H1 (cell line): ENCODE data around the gene GSK3B. TPM values are rescaled to one million over a fixed set of nuclear protein-coding genes. Genes with fewer than 3 reads are reported as not detected.

Experiments used
- CTCF ChIA-PET: fragments of 300-600 bp; sonication (Branson Sonifier 250); formaldehyde crosslinking; loops from one replicate; lab custom pipeline; 2021; ENCODE audit not compliant: partially characterized antibody; lab: Charles Lee
- POLR2A ChIA-PET: fragments of 300-600 bp; sonication (Branson Sonifier 250); formaldehyde crosslinking; loops from one replicate; lab custom pipeline; 2021; ENCODE audit warnings: inconsistent platforms; ENCODE audit not compliant: partially characterized antibody; lab: Charles Lee
- DNase-seq, 2 experiments: peaks; one replicate each; pipeline versions ENCODE4 v3.0.0 to v3.0.0-alpha.2; 2010 to 2022; ENCODE audit warnings: low spot score in 2 of 2, low read depth in 1 of 2, mixed read lengths in 1 of 2
- FAIRE-seq: peaks from 2 replicates; lab custom pipeline; 2011; peaks lifted over from hg19 to GRCh38; lab: Jason Lieb, UNC
- H2AFZ ChIP-seq: 2 replicates; pipeline ENCODE4 v1.8.1; 2012; ENCODE audit warnings: low read length, inconsistent platforms
- H2AK5ac ChIP-seq: 2 replicates; pipeline ENCODE4 v1.6.1; 2013; ENCODE audit warnings: low read depth, low read length
- H2BK120ac ChIP-seq: replicated peaks from 2 replicates; pipeline ENCODE3; 2013; ENCODE audit warnings: low read depth, low read length, inconsistent platforms
- H2BK12ac ChIP-seq: 2 replicates; pipeline ENCODE4 v1.6.1; 2013; ENCODE audit warnings: low read depth, low read length
- H2BK15ac ChIP-seq: 2 replicates; pipeline ENCODE4 v1.6.1; 2013; ENCODE audit warnings: low read length
- H2BK20ac ChIP-seq: 2 replicates; pipeline ENCODE4 v1.6.1; 2013; ENCODE audit warnings: low read length
- H2BK5ac ChIP-seq: 2 replicates; pipeline ENCODE4 v1.6.1; 2013; ENCODE audit warnings: low read depth, low read length
- H3K14ac ChIP-seq: 2 replicates; pipeline ENCODE4 v1.6.1; 2013; ENCODE audit warnings: inconsistent platforms; ENCODE audit not compliant: insufficient read length
- H3K18ac ChIP-seq: 2 replicates; pipeline ENCODE4 v1.6.1; 2013; ENCODE audit warnings: low read length; ENCODE audit errors: extremely low read depth
- H3K23ac ChIP-seq: 2 replicates; pipeline ENCODE4 v1.6.1; 2013; ENCODE audit warnings: inconsistent platforms; ENCODE audit not compliant: insufficient read length
- H3K23me2 ChIP-seq: 2 replicates; pipeline ENCODE4 v1.6.1; 2013; ENCODE audit warnings: low read depth, low read length
- H3K27ac ChIP-seq: 2 replicates; pipeline ENCODE4 v1.6.1; 2011; ENCODE audit warnings: low read depth, low read length, inconsistent platforms
- H3K27me3 ChIP-seq, 4 experiments: replicated peaks in 1 of 4; 1 replicate in 1 of 4; 2 replicates in 3 of 4; pipeline versions ENCODE4 v1.6.1 to v1.8.1; 2011 to 2013; ENCODE audit warnings: low read length in 3 of 4, mild to moderate bottlenecking in 3 of 4, inconsistent platforms in 2 of 4, mixed read lengths in 2 of 4, moderate library complexity in 1 of 4; ENCODE audit not compliant: control insufficient read depth in 3 of 4, insufficient read depth in 3 of 4; ENCODE audit errors: extremely low read depth in 1 of 4
- H3K36me3 ChIP-seq, 4 experiments: 2 replicates each; pipeline versions ENCODE4 v1.6.1 to v1.8.1; 2011 to 2013; ENCODE audit warnings: mild to moderate bottlenecking in 4 of 4, low read length in 3 of 4, moderate library complexity in 2 of 4, control low read depth in 1 of 4, inconsistent platforms in 1 of 4; ENCODE audit not compliant: insufficient read depth in 4 of 4, control insufficient read depth in 2 of 4
- H3K4ac ChIP-seq: replicated peaks from 2 replicates; pipeline ENCODE3; 2013; ENCODE audit warnings: low read length, low read depth, mixed read lengths, inconsistent platforms; ENCODE audit not compliant: insufficient read length
- H3K4me1 ChIP-seq, 4 experiments: replicated peaks in 1 of 4; 1 replicate in 1 of 4; 2 replicates in 3 of 4; pipeline versions ENCODE4 v1.6.1 to v1.8.1; 2011 to 2013; ENCODE audit warnings: low read length in 3 of 4, inconsistent platforms in 2 of 4, mixed read lengths in 1 of 4; ENCODE audit not compliant: insufficient read depth in 4 of 4, control insufficient read depth in 3 of 4
- H3K4me2 ChIP-seq, 2 experiments: 2 replicates each; pipeline versions ENCODE4 v1.6.1 to v1.8.1; 2011 to 2013; ENCODE audit warnings: low read depth in 2 of 2, low read length in 2 of 2, control low read depth in 1 of 2, inconsistent platforms in 1 of 2, mild to moderate bottlenecking in 1 of 2; ENCODE audit not compliant: insufficient read depth in 1 of 2
- H3K4me3 ChIP-seq, 4 experiments: fragments of 200-600, 300-600 bp in 1 of 4; sonication (generic), shearing (Covaris generic), sonication (Bioruptor Twin) in 1 of 4; 2 replicates each; pipeline versions ENCODE4 v1.5.1 to v1.8.1; 2011 to 2016; ENCODE audit warnings: low read length in 4 of 4, low read depth in 3 of 4, control low read depth in 2 of 4, inconsistent platforms in 2 of 4, mild to moderate bottlenecking in 2 of 4, mixed read lengths in 1 of 4, moderate library complexity in 1 of 4; ENCODE audit not compliant: insufficient read depth in 2 of 4; ENCODE audit errors: extremely low read depth in 1 of 4
- H3K56ac ChIP-seq: replicated peaks from 2 replicates; pipeline ENCODE3; 2013; ENCODE audit warnings: low read depth, mild to moderate bottlenecking, mixed read lengths, low read length, inconsistent platforms; ENCODE audit not compliant: insufficient read length
- H3K79me1 ChIP-seq: 2 replicates; pipeline ENCODE4 v1.6.1; 2013; ENCODE audit warnings: low read depth, low read length, control low read depth
- H3K79me2 ChIP-seq, 2 experiments: 2 replicates each; pipeline versions ENCODE4 v1.6.1 to v1.8.1; 2012 to 2013; ENCODE audit warnings: low read length in 2 of 2, mild to moderate bottlenecking in 2 of 2, inconsistent platforms in 1 of 2; ENCODE audit not compliant: insufficient read depth in 2 of 2, control insufficient read depth in 1 of 2
- H3K9ac ChIP-seq, 4 experiments: replicated peaks in 1 of 4; 1 replicate in 1 of 4; 2 replicates in 3 of 4; pipeline versions ENCODE4 v1.6.1 to v1.8.1; 2011 to 2013; ENCODE audit warnings: low read depth in 3 of 4, low read length in 3 of 4, control low read depth in 2 of 4, mild to moderate bottlenecking in 2 of 4, moderate library complexity in 2 of 4, inconsistent platforms in 1 of 4; ENCODE audit errors: extremely low read depth in 1 of 4
- H3K9me3 ChIP-seq, 2 experiments: 2 replicates each; pipeline versions ENCODE4 v1.6.1 to v1.8.1; 2012 to 2013; ENCODE audit warnings: mild to moderate bottlenecking in 2 of 2, moderate library complexity in 2 of 2, control low read depth in 1 of 2, inconsistent platforms in 1 of 2, low read depth in 1 of 2, low read length in 1 of 2, mixed read lengths in 1 of 2; ENCODE audit not compliant: insufficient read depth in 2 of 2
- H4K20me1 ChIP-seq, 2 experiments: replicated peaks in 1 of 2; 2 replicates each; pipeline versions ENCODE3 to v1.8.1; 2011 to 2013; ENCODE audit warnings: inconsistent platforms in 2 of 2, low read length in 2 of 2, mild to moderate bottlenecking in 1 of 2; ENCODE audit not compliant: insufficient read depth in 2 of 2, control insufficient read depth in 1 of 2
- H4K5ac ChIP-seq: 2 replicates; pipeline ENCODE4 v1.6.1; 2013; ENCODE audit warnings: low read length, low read depth, mixed read lengths, inconsistent platforms; ENCODE audit not compliant: insufficient read length
- H4K8ac ChIP-seq: 2 replicates; pipeline ENCODE4 v1.8.0; 2013; ENCODE audit warnings: mild to moderate bottlenecking, moderate library complexity, low read length, inconsistent platforms; ENCODE audit not compliant: insufficient read depth; ENCODE audit errors: extremely low read depth
- H4K91ac ChIP-seq: replicated peaks from 2 replicates; pipeline ENCODE3; 2013; ENCODE audit warnings: low read length, mixed read lengths, inconsistent platforms; ENCODE audit not compliant: insufficient read length
- CEBPB ChIP-seq: IDR thresholded peaks from 2 replicates; pipeline ENCODE4 v1.6.1; 2012; ENCODE audit warnings: low read depth, low read length
- KDM4A ChIP-seq: IDR thresholded peaks from one replicate; pipeline ENCODE4 v1.7.1; 2012; ENCODE audit warnings: low read depth, mild to moderate bottlenecking, moderate library complexity, low read length, inconsistent platforms; ENCODE audit not compliant: severe bottlenecking
- WGBS, 2 experiments: shearing (Covaris generic) in 1 of 2; methylation state at CpG; one replicate each; pipeline versions ENCODE4 v1.1.6 to v1.1.7; 2013 to 2015; ENCODE audit warnings: low lambda C conversion rate in 2 of 2, mixed read lengths in 2 of 2, inconsistent platforms in 1 of 2, low coverage in 1 of 2, missing lambda C conversion rate in 1 of 2; ENCODE audit not compliant: insufficient replicate concordance in 2 of 2, insufficient coverage in 1 of 2, insufficient read length in 1 of 2; ENCODE audit errors: extremely low coverage in 1 of 2, missing lambda C conversion rate in 1 of 2; 5-methylcytosine and 5-hydroxymethylcytosine counted together
- polyA plus RNA-seq, 7 experiments: library from polyadenylated mRNA; depleted of rRNA in 3 of 7; stranded (reverse) in 5 of 7; unstranded in 2 of 7; fragments of >200 nt in 5 of 7; fragments of 200-250 nt in 2 of 7; gene quantifications; 1 replicate in 5 of 7; 2 replicates in 1 of 7; 4 replicates in 1 of 7; pipeline versions ENCODE4 v1.2.1 to v1.2.3, GENCODE V29; 2011 to 2013; ENCODE audit warnings: missing spikeins in 2 of 7, mixed read lengths in 2 of 7
- total RNA-seq: library from RNA; stranded (reverse); fragmentation: NEBNext Ultra II Directional; extraction: Animal tissue kit (Norgen Biotek cat#: 25700); gene quantifications from 2 replicates; pipeline ENCODE4 v1.2.1, GENCODE V29; 2021
- TF ChIP-seq, protein P1 (sequence below): IDR thresholded peaks from 2 replicates; pipeline ENCODE4 v1.6.1; 2012; ENCODE audit warnings: inconsistent platforms
- TF ChIP-seq, protein P2 (sequence below): IDR thresholded peaks from 2 replicates; pipeline ENCODE4 v1.6.1; 2011; ENCODE audit warnings: low read depth, mild to moderate bottlenecking, low read length; ENCODE audit not compliant: insufficient read depth

The GSK3B gene
- total and polyA plus RNA-seq, 2 of the 8 experiments (the other 6 are each of a cell fraction or from before 2014, with no cell fraction given) = 24.2 to 50.7 TPM

DNA sequence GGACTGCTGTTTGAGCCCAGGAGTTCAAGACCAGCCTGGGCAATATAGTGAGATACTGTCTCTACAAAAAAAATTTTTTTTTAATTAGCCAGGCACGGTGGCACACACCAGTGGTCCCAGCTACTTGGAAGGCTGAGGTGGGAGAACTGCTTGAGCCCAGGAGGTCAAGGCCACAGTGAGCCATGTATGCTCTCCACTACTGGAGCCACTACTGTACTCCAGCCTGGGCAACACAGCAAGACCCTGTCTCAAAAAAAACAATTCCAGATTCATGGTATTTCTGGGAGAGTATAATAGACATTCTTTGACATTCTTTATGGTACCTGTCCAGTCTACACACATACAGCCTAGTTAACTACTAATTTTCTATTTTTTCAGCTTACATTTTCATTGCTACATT, 70.1 kb downstream of the GSK3B start:
- no peak overlapping the region for H2BK5ac ChIP-seq
- no peak overlapping the region for H2BK12ac ChIP-seq
- POLR2A ChIA-PET = interaction anchor here (1.3 kb wide), 1 partner anchor 16 kb away, joined by 3 read pairs; no protein-coding TSS in a partner anchor
- no peak overlapping the region for H2AK5ac ChIP-seq
- no peak for FAIRE-seq
- H3K4me1 ChIP-seq = peaks cover 0 to 5% (median 1%) of the 10 kb centered on the region in 4 experiments; a peak in 4 of 7 replicates
- H2BK15ac ChIP-seq = no peak overlapping the region
- H3K9ac ChIP-seq = no peak overlapping the region
- DNase-seq = no peak
- H3K4me2 ChIP-seq = no peak overlapping the region
- no peak overlapping the region for H4K5ac ChIP-seq
- no peak overlapping the region for H3K14ac ChIP-seq
- peaks cover 3 to 10% of the 10 kb centered on the region in 2 experiments for H4K20me1 ChIP-seq
- H4K91ac ChIP-seq = no peak overlapping the region
- H4K8ac ChIP-seq = no peak overlapping the region
- no peak overlapping the region for H2AFZ ChIP-seq
- no peak overlapping the region for H3K27ac ChIP-seq
- CTCF ChIA-PET = interaction anchor here (1.0 to 1.4 kb wide), 2 partner anchors 10 to 14 kb away, joined by 3 to 4 read pairs; no protein-coding TSS in a partner anchor
- H2BK20ac ChIP-seq = no peak overlapping the region
- H3K79me2 ChIP-seq = peaks cover 0 to 97% of the 10 kb centered on the region in 2 experiments; a peak in 3 of 4 replicates
- H3K23me2 ChIP-seq = no peaks in the 10 kb centered on the region; the same call in 1 of the 2 replicates
- no peaks in the 10 kb centered on the region for H3K9me3 ChIP-seq
- H3K4me3 ChIP-seq = no peak overlapping the region
- H2BK120ac ChIP-seq = no peak overlapping the region
- H3K27me3 ChIP-seq = no peaks in the 10 kb centered on the region
- no peaks in the 10 kb centered on the region; a peak in 1 of 8 replicates for H3K36me3 ChIP-seq
- TF ChIP-seq CEBPB (no peak), KDM4A (no peak)
- TF ChIP-seq, protein P1, sequence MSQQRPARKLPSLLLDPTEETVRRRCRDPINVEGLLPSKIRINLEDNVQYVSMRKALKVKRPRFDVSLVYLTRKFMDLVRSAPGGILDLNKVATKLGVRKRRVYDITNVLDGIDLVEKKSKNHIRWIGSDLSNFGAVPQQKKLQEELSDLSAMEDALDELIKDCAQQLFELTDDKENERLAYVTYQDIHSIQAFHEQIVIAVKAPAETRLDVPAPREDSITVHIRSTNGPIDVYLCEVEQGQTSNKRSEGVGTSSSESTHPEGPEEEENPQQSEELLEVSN = no peak
- TF ChIP-seq, protein P2, sequence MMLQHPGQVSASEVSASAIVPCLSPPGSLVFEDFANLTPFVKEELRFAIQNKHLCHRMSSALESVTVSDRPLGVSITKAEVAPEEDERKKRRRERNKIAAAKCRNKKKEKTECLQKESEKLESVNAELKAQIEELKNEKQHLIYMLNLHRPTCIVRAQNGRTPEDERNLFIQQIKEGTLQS = no peak
- no peak overlapping the region for H3K4ac ChIP-seq
- H3K56ac ChIP-seq = no peak overlapping the region
- no peak overlapping the region for H3K23ac ChIP-seq
- no peak overlapping the region for H3K18ac ChIP-seq
- WGBS, 2 experiments = 100% methylated on average over 1 of the region's 1 CpG; no CpG with 5 or more reads in 1 of the 2 experiments
- no peaks in the 10 kb centered on the region; the same call in 1 of the 2 replicates for H3K79me1 ChIP-seq
